PC-9 (cell line): ENCODE measurements around the gene SLC6A18. TPM values are rescaled to one million over a fixed set of nuclear protein-coding genes. Genes with fewer than 3 reads are reported as not detected.

Experiments used
- BruUV-seq: library from RNA; stranded (reverse); fragments of 400-500 nt; replicated peaks from 2 replicates; lab custom pipeline; 2021; lab: Mats Ljungman, UMichigan
- CTCF ChIA-PET: fragments of 300-600 bp; sonication (Branson Sonifier 250); formaldehyde crosslinking; loops from one replicate; lab custom pipeline; 2022; ENCODE audit warnings: antibody characterized with exemption; lab: Charles Lee
- POLR2A ChIA-PET: fragments of 300-600 bp; sonication (Branson Sonifier 250); formaldehyde crosslinking; loops from one replicate; lab custom pipeline; 2022; ENCODE audit warnings: antibody characterized with exemption; ENCODE audit not compliant: unreplicated experiment; lab: Charles Lee
- DNase-seq, 2 experiments: peaks; one replicate each; pipeline versions ENCODE4 v3.0.0 to v3.0.0-alpha.2; 2015 to 2022; ENCODE audit warnings: mixed read lengths in 1 of 2
- H2AFZ ChIP-seq: fragments of 200-600 bp; sonication (generic); 2 replicates; pipeline ENCODE4 v1.8.1; 2017; ENCODE audit warnings: antibody characterized with exemption
- H3F3A ChIP-seq: fragments of 200-600 bp; sonication (generic); 2 replicates; pipeline ENCODE4 v1.8.1; 2017; ENCODE audit warnings: antibody characterized with exemption, mild to moderate bottlenecking, low read depth; ENCODE audit not compliant: insufficient read depth
- H3K27ac ChIP-seq: fragments of 200-600 bp; sonication (generic); 2 replicates; pipeline ENCODE4 v1.6.1; 2016; ENCODE audit warnings: mixed run types
- H3K27me3 ChIP-seq: fragments of 200-600 bp; sonication (generic); 2 replicates; pipeline ENCODE4 v1.6.1; 2016; ENCODE audit warnings: low read depth, mixed run types; ENCODE audit not compliant: insufficient read depth
- H3K36me3 ChIP-seq: fragments of 200-600 bp; sonication (generic); 2 replicates; pipeline ENCODE4 v1.6.1; 2016; ENCODE audit warnings: low read depth, mixed run types
- H3K4me1 ChIP-seq: fragments of 200-600 bp; sonication (generic); replicated peaks from 2 replicates; pipeline ENCODE4 v1.6.1; 2016; ENCODE audit warnings: mixed run types; ENCODE audit not compliant: insufficient read depth
- H3K4me2 ChIP-seq: fragments of 200-600 bp; sonication (generic); 2 replicates; pipeline ENCODE4 v1.6.1; 2017; ENCODE audit warnings: mixed run types
- H3K4me3 ChIP-seq: fragments of 200-600 bp; sonication (generic); 2 replicates; pipeline ENCODE4 v1.6.1; 2016; ENCODE audit warnings: mixed run types
- H3K79me2 ChIP-seq: fragments of 200-600 bp; sonication (generic); 2 replicates; pipeline ENCODE4 v1.6.1; 2017; ENCODE audit warnings: low read depth, mixed run types
- H3K9me2 ChIP-seq: fragments of 200-600 bp; sonication (generic); 2 replicates; pipeline ENCODE4 v1.8.1; 2017; ENCODE audit warnings: mild to moderate bottlenecking; ENCODE audit not compliant: insufficient read depth
- H3K9me3 ChIP-seq: fragments of 200-600 bp; sonication (generic); 2 replicates; pipeline ENCODE4 v1.8.1; 2016; ENCODE audit warnings: low read depth; ENCODE audit not compliant: insufficient read depth
- H4K20me1 ChIP-seq: fragments of 200-600 bp; sonication (generic); 2 replicates; pipeline ENCODE4 v1.8.1; 2017; ENCODE audit not compliant: insufficient read depth
- CTCF ChIP-seq: fragments of 200-600 bp; sonication (generic); conservative IDR thresholded peaks from 2 replicates; pipeline ENCODE4 v1.6.1; 2017; ENCODE audit warnings: mixed run types, antibody characterized with exemption, mild to moderate bottlenecking, moderate library complexity
- EZH2 ChIP-seq: fragments of 200-600 bp; sonication (generic); IDR thresholded peaks from 2 replicates; pipeline ENCODE4 v1.8.0; 2017; ENCODE audit warnings: antibody characterized with exemption, low read depth
- intact Hi-C: fragments of 100-400 bp; cut with micrococcal nuclease; formaldehyde crosslinking; loops from one replicate; pipeline ENCODE4 v1.10.0; 2022; ENCODE audit not compliant: unreplicated experiment
- total RNA-seq: library from RNA; stranded (reverse); gene quantifications from 2 replicates; pipeline ENCODE4 v1.2.3, GENCODE V29; 2021

Gene SLC6A18
- total RNA-seq, 1 experiment from 2014 or later = not detected

GRCh38 chr5:1249366-1250280 lies 24.4 kb downstream of the SLC6A18 start:
- no TSS peak for BruUV-seq

GRCh38 chr5:1251678-1252580 lies 26.7 kb downstream of the SLC6A18 start:
- no TSS peak for BruUV-seq
- DNase-seq = no peak
- Histone ChIP-seq H3K36me3 (no peaks in the 10 kb centered on the region), H2AFZ (no peak overlapping the region), H4K20me1 (0 out of 2 replicates have a peak, but pooled peaks cover 5% of the 10 kb centered on the region), H3K9me2 (no peaks in the 10 kb centered on the region), H3K4me1 (no peaks in the 10 kb centered on the region), H3K4me2 (no peak overlapping the region), H3K79me2 (no peaks in the 10 kb centered on the region), H3K4me3 (no peak overlapping the region), H3F3A (no peaks in the 10 kb centered on the region), H3K27ac (no peak overlapping the region), H3K27me3 (peaks cover 52% of the 10 kb centered on the region), H3K9me3 (no peaks in the 10 kb centered on the region)
- TF ChIP-seq CTCF (no peak), EZH2 (no peak)
- CTCF ChIA-PET = interaction anchor here (0.6 kb wide), 1 partner anchor 302 kb away, joined by 5 read pairs; no protein-coding TSS in a partner anchor
- intact Hi-C loops = no loop called here
- POLR2A ChIA-PET = no interaction called here

More at GRCh38 chr5:1249366-1250280, 24.4 kb downstream of the SLC6A18 start:
- Histone ChIP-seq H3K4me2 (no peak overlapping the region), H3K4me1 (no peaks in the 10 kb centered on the region), H3K27ac (no peak overlapping the region), H4K20me1 (peaks cover 5% of the 10 kb centered on the region; the same call in 1 of the 2 replicates), H3K9me3 (no peaks in the 10 kb centered on the region), H3K9me2 (no peaks in the 10 kb centered on the region), H3K36me3 (no peaks in the 10 kb centered on the region), H3F3A (no peaks in the 10 kb centered on the region), H3K79me2 (no peaks in the 10 kb centered on the region), H3K27me3 (peaks cover 75% of the 10 kb centered on the region), H3K4me3 (no peak overlapping the region), H2AFZ (no peak overlapping the region)
- POLR2A ChIA-PET = no interaction called here
- TF ChIP-seq CTCF = no peak
- DNase-seq = no peak
- intact Hi-C loops = no loop called here
- CTCF ChIA-PET = interaction anchor here (1.0 kb wide), 1 partner anchor 393 kb away, joined by 3 read pairs; no protein-coding TSS in a partner anchor

GRCh38 chr5:1252681-1253080 lies 27.5 kb downstream of the SLC6A18 start:
- Histone ChIP-seq H3K4me1 (no peaks in the 10 kb centered on the region), H3K4me3 (no peak overlapping the region), H3F3A (no peaks in the 10 kb centered on the region), H3K9me3 (no peaks in the 10 kb centered on the region), H3K4me2 (no peak overlapping the region), H3K36me3 (no peaks in the 10 kb centered on the region), H3K79me2 (no peaks in the 10 kb centered on the region), H4K20me1 (0 out of 2 replicates have a peak, but pooled peaks cover 5% of the 10 kb centered on the region), H3K27me3 (peaks cover 45% of the 10 kb centered on the region), H3K9me2 (no peaks in the 10 kb centered on the region), H3K27ac (no peak overlapping the region), H2AFZ (no peak overlapping the region)
- no TSS peak for BruUV-seq
- ChIA-PET CTCF (no interaction called here), POLR2A (no interaction called here)
- TF ChIP-seq EZH2 (no peak), CTCF (no peak)
- no peak for DNase-seq
- intact Hi-C loops = no loop called here
